HepG2 (cell line): ENCODE data around the gene TNFRSF6B. TPM values are rescaled to one million over a fixed set of nuclear protein-coding genes. Genes with fewer than 3 reads are reported as not detected.

Experiments
- ATAD3A ChIP-seq: sonication (generic); formaldehyde crosslinking; IDR thresholded peaks from 2 replicates; pipeline ENCODE4 v1.4.0; 2020; ENCODE audit warnings: missing genetic modification reagents
- EZH2 ChIP-seq: conservative IDR thresholded peaks from 2 replicates; pipeline ENCODE4 v1.6.1; 2012; ENCODE audit warnings: mild to moderate bottlenecking, low read depth, low read length, moderate library complexity
- FOXA3 ChIP-seq: IDR thresholded peaks from 2 replicates; pipeline ENCODE4 v1.6.1; 2016; ENCODE audit warnings: missing genetic modification reagents, missing compliant biosample characterization
- GTF2F1 ChIP-seq: fragments of 150-350 bp; IDR thresholded peaks from 2 replicates; pipeline ENCODE4 v1.6.1; 2014; ENCODE audit warnings: low read length
- MED8 ChIP-seq: sonication (generic); formaldehyde crosslinking; IDR thresholded peaks from 2 replicates; pipeline ENCODE4 v1.8.1; 2023; ENCODE audit warnings: mild to moderate bottlenecking, missing genetic modification reagents; ENCODE audit not compliant: insufficient replicate concordance
- NFKB2 ChIP-seq: sonication (generic); formaldehyde crosslinking; IDR thresholded peaks from 2 replicates; pipeline ENCODE4 v1.4.0; 2020; ENCODE audit warnings: missing genetic modification reagents, borderline replicate concordance
- SMARCE1 ChIP-seq: fragments of 450-650 bp; IDR thresholded peaks from 2 replicates; pipeline ENCODE4 v1.6.1; 2017; ENCODE audit warnings: borderline replicate concordance
- STAT5B ChIP-seq: sonication (generic); formaldehyde crosslinking; IDR thresholded peaks from 2 replicates; pipeline ENCODE4 v1.4.0; 2020; ENCODE audit warnings: missing genetic modification reagents
- TRIM24 ChIP-seq: sonication (generic); formaldehyde crosslinking; IDR thresholded peaks from 2 replicates; pipeline ENCODE4 v1.8.0; 2022; ENCODE audit warnings: mild to moderate bottlenecking, missing genetic modification reagents
- U2AF2 ChIP-seq: fragments of 200-400 bp; formaldehyde crosslinking; IDR thresholded peaks from 2 replicates; pipeline ENCODE4 v1.6.1; 2017; ENCODE audit warnings: low read depth, mild to moderate bottlenecking, low read length
- ZKSCAN1 ChIP-seq: fragments of 150-350 bp; IDR thresholded peaks from 2 replicates; pipeline ENCODE4 v1.6.1; 2014; ENCODE audit warnings: low read length
- ZNF121 ChIP-seq: sonication (generic); formaldehyde crosslinking; IDR thresholded peaks from 2 replicates; pipeline ENCODE4 v1.5.0; 2020; ENCODE audit warnings: mild to moderate bottlenecking, missing genetic modification reagents
- ZNF350 ChIP-seq: sonication (generic); formaldehyde crosslinking; IDR thresholded peaks from 2 replicates; pipeline ENCODE4 v1.4.0; 2020; ENCODE audit warnings: mild to moderate bottlenecking, low read depth, missing genetic modification reagents, borderline replicate concordance
- ZNF709 ChIP-seq: sonication (generic); formaldehyde crosslinking; IDR thresholded peaks from 2 replicates; pipeline ENCODE4 v1.5.0; 2020; ENCODE audit warnings: mild to moderate bottlenecking, missing genetic modification reagents
- ZNF781 ChIP-seq: sonication (generic); formaldehyde crosslinking; IDR thresholded peaks from 2 replicates; pipeline ENCODE4 v1.5.1; 2020; ENCODE audit warnings: borderline replicate concordance, mild to moderate bottlenecking, missing genetic modification reagents; ENCODE audit errors: not compliant biosample characterization
- ZSCAN31 ChIP-seq: sonication (generic); formaldehyde crosslinking; IDR thresholded peaks from 2 replicates; pipeline ENCODE4 v1.5.0; 2020; ENCODE audit warnings: low read depth, mild to moderate bottlenecking, missing genetic modification reagents
- polyA plus RNA-seq, 8 experiments: library from polyadenylated mRNA; depleted of rRNA in 3 of 8; stranded (reverse) in 7 of 8; unstranded in 1 of 8; fragments of >200 nt; fragmentation: Illumina TruSeq in 4 of 8; extraction: Trizol in 4 of 8; gene quantifications; 2 replicates each; pipeline versions ENCODE4 v1.2.1 to v1.2.3, GENCODE V29; 2011 to 2016; ENCODE audit warnings: low read depth in 4 of 8, missing spikeins in 1 of 8, mixed read lengths in 1 of 8; ENCODE audit not compliant: insufficient read depth in 1 of 8
- total RNA-seq, 5 experiments: library from RNA; depleted of rRNA; stranded (reverse); fragments of >200 nt; fragmentation: Illumina TruSeq; extraction: Trizol; gene quantifications; 2 replicates each; pipeline ENCODE4 v1.2.3, GENCODE V29; 2016; ENCODE audit warnings: low read depth in 1 of 5
- TF ChIP-seq, protein P1 (sequence below), 2 experiments: IDR thresholded peaks; 2 replicates each; pipeline ENCODE4 v1.6.1; 2011 to 2012; ENCODE audit warnings: low read length in 2 of 2, borderline replicate concordance in 1 of 2, low read depth in 1 of 2, mild to moderate bottlenecking in 1 of 2, moderate library complexity in 1 of 2
- TF ChIP-seq, protein P2 (sequence below): sonication (generic); formaldehyde crosslinking; IDR thresholded peaks from 2 replicates; pipeline ENCODE4 v1.4.0; 2020; ENCODE audit warnings: missing genetic modification reagents
- TF ChIP-seq, protein P3 (sequence below): sonication (generic); formaldehyde crosslinking; conservative IDR thresholded peaks from 2 replicates; pipeline ENCODE4 v1.4.0; 2020; ENCODE audit warnings: missing genetic modification reagents
- TF ChIP-seq, protein P4 (sequence below): sonication (generic); formaldehyde crosslinking; IDR thresholded peaks from 2 replicates; pipeline ENCODE4 v1.4.0; 2020; ENCODE audit warnings: mild to moderate bottlenecking, missing genetic modification reagents

Gene TNFRSF6B
- total and polyA plus RNA-seq, 2 of the 13 experiments (the other 11 are each of a cell fraction or from before 2014, with no cell fraction given), result 0.24 TPM; not detected in 1

DNA sequence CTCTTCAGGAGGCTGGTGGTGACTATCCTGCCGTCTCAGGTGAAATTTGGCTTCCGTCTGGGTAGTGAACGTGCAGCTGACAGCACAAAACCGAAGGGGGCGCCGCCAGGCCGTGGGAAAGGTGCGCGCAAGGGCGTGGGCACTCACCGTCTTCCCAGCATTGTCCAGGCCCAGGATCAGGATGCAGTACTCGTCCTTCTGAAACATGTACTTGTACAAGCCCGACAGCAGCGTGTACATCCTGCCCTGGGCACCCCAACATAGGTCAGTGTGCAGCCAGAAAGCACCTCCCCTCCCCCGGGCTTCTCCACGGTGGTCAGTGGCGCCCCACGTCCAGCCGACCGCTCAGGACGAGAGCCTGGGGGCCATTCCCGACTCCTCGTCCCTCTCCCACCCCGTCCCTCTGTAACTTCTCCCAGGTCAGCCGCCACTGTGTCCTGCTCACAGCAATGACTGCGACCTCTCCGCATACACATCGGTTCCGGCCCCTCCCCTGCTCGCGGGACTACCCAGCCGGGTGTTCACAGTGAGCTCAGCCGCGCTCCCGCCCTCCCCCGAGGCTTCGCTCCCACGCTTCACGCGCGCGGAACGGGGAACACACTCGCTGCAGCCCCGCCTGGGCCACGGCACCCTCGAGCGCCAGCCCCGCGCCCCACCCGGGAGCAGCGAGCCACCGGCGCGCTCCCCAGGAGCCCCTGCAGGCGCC lies 10.6 kb downstream of the TNFRSF6B start (continued):
- TF ChIP-seq, protein P1, sequence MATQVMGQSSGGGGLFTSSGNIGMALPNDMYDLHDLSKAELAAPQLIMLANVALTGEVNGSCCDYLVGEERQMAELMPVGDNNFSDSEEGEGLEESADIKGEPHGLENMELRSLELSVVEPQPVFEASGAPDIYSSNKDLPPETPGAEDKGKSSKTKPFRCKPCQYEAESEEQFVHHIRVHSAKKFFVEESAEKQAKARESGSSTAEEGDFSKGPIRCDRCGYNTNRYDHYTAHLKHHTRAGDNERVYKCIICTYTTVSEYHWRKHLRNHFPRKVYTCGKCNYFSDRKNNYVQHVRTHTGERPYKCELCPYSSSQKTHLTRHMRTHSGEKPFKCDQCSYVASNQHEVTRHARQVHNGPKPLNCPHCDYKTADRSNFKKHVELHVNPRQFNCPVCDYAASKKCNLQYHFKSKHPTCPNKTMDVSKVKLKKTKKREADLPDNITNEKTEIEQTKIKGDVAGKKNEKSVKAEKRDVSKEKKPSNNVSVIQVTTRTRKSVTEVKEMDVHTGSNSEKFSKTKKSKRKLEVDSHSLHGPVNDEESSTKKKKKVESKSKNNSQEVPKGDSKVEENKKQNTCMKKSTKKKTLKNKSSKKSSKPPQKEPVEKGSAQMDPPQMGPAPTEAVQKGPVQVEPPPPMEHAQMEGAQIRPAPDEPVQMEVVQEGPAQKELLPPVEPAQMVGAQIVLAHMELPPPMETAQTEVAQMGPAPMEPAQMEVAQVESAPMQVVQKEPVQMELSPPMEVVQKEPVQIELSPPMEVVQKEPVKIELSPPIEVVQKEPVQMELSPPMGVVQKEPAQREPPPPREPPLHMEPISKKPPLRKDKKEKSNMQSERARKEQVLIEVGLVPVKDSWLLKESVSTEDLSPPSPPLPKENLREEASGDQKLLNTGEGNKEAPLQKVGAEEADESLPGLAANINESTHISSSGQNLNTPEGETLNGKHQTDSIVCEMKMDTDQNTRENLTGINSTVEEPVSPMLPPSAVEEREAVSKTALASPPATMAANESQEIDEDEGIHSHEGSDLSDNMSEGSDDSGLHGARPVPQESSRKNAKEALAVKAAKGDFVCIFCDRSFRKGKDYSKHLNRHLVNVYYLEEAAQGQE (IDR thresholded peaks at IDR 0.05; ENCODE audit: borderline replicate concordance in 1 of 2, low read depth in 1 of 2, low read length in 2 of 2), result no peak
- TF ChIP-seq, protein P2, sequence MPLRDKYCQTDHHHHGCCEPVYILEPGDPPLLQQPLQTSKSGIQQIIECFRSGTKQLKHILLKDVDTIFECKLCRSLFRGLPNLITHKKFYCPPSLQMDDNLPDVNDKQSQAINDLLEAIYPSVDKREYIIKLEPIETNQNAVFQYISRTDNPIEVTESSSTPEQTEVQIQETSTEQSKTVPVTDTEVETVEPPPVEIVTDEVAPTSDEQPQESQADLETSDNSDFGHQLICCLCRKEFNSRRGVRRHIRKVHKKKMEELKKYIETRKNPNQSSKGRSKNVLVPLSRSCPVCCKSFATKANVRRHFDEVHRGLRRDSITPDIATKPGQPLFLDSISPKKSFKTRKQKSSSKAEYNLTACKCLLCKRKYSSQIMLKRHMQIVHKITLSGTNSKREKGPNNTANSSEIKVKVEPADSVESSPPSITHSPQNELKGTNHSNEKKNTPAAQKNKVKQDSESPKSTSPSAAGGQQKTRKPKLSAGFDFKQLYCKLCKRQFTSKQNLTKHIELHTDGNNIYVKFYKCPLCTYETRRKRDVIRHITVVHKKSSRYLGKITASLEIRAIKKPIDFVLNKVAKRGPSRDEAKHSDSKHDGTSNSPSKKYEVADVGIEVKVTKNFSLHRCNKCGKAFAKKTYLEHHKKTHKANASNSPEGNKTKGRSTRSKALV, result no peak
- TF ChIP-seq U2AF2, result no peak
- no peak; the same call in none of the 2 replicates for TF ChIP-seq ZNF350 (CRISPR knock-in tag)
- TF ChIP-seq TRIM24, result no peak
- no peak for TF ChIP-seq GTF2F1
- TF ChIP-seq ATAD3A (CRISPR knock-in tag), result no peak
- TF ChIP-seq ZNF781 (CRISPR knock-in tag), result no peak
- TF ChIP-seq EZH2, result no peak
- TF ChIP-seq SMARCE1, result no peak
- TF ChIP-seq, protein P3, sequence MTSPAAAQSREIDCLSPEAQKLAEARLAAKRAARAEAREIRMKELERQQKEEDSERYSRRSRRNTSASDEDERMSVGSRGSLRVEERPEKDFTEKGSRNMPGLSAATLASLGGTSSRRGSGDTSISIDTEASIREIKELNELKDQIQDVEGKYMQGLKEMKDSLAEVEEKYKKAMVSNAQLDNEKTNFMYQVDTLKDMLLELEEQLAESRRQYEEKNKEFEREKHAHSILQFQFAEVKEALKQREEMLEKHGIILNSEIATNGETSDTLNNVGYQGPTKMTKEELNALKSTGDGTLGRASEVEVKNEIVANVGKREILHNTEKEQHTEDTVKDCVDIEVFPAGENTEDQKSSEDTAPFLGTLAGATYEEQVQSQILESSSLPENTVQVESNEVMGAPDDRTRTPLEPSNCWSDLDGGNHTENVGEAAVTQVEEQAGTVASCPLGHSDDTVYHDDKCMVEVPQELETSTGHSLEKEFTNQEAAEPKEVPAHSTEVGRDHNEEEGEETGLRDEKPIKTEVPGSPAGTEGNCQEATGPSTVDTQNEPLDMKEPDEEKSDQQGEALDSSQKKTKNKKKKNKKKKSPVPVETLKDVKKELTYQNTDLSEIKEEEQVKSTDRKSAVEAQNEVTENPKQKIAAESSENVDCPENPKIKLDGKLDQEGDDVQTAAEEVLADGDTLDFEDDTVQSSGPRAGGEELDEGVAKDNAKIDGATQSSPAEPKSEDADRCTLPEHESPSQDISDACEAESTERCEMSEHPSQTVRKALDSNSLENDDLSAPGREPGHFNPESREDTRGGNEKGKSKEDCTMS, result 0 out of 2 replicates have a peak, but pooled peaks have one; percentile 53
- TF ChIP-seq NFKB2, result peak; percentile 11; the same call in 1 of the 2 replicates
- peak; percentile 46; the same call in 1 of the 2 replicates for TF ChIP-seq FOXA3 (CRISPR knock-in tag)
- no peak for TF ChIP-seq STAT5B
- TF ChIP-seq, protein P4, sequence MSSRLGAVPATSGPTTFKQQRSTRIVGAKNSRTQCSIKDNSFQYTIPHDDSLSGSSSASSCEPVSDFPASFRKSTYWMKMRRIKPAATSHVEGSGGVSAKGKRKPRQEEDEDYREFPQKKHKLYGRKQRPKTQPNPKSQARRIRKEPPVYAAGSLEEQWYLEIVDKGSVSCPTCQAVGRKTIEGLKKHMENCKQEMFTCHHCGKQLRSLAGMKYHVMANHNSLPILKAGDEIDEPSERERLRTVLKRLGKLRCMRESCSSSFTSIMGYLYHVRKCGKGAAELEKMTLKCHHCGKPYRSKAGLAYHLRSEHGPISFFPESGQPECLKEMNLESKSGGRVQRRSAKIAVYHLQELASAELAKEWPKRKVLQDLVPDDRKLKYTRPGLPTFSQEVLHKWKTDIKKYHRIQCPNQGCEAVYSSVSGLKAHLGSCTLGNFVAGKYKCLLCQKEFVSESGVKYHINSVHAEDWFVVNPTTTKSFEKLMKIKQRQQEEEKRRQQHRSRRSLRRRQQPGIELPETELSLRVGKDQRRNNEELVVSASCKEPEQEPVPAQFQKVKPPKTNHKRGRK, result no peak
- no peak for TF ChIP-seq ZKSCAN1
- no peak; the same call in 1 of the 2 replicates for TF ChIP-seq ZSCAN31 (CRISPR knock-in tag)
- TF ChIP-seq ZNF709 (CRISPR knock-in tag), result no peak
- TF ChIP-seq ZNF121 (CRISPR knock-in tag), result no peak
- no peak for TF ChIP-seq MED8 (CRISPR knock-in tag)
